Measurements from ENCODE around the gene CNTRL. TPM values are rescaled to one million over a fixed set of nuclear protein-coding genes. Genes with fewer than 3 reads are reported as not detected.

Gene CNTRL
- total and polyA plus RNA-seq, 12 donors: 2.5 to 7.5 (median 4.2) TPM

DNA sequence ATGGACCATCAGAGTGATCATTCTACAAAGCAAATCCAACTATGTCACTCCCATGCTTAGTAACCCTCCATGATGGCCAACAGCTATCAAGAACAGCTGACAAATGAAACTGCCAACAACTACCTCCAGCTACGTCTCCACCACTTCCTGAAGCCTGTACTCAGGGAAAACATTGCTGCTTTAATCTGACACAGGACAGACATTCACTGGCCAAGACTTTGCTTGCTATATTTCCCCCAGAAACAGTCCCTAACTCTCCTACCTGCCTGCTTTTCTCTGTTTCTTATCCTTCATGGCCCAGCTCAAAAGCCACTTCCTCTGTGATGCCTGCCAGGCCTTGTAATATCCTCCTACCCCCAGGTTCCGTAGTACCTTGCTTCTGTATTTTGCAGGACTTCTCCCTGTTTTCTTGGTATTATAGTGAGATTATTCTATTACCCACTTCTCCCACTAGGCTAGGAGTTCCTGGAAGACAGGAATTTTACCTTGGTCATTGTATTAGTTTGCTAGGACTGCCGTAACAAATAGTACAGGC lies 141.6 kb downstream of the CNTRL start:
- intact Hi-C loops (cut with DNase I): loop anchor here in 2 of 10 donors (5.0 to 10.0 kb wide), 2 partner anchors 96 to 98 kb away; no protein-coding TSS in a partner anchor

DNA sequence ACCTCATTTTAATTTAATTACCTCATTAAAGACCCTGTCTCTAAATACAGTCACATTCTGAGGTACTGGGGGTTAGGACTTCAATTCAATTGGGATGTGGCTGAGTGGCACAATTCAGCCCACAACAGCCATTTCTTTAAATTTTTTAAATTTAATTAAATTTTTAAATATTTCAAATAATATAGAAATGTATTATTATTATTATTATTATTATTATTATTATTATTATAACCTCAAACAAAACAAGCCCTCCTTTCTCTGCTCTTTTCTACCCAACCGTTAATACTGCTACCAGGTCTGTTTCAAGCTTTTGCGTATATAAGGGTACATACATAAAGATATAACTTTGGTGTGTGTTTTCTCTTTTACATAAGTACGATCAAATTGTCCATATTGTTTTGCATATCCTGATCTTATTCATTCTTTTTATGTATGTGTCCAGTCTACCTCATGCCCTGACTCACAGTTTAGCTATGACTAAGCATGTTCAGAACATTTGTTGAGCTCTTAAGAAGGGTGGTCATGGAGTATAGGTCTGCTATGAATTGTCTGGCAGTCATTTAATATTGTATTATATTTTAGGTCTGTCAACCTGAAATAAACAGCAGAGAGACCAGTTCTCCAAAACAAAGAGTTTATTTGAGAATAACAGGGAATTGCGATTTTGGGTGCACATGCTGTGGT lies 143.0 kb downstream of the CNTRL start:
- Histone ChIP-seq H3K27me3 (no peaks in the 10 kb centered on the region), H3K4me1 (peaks cover 0 to 34% (median 4%) of the 10 kb centered on the region in 9 donors), H3K36me3 (no peaks in the 10 kb centered on the region), H3K4me3 (no peak overlapping the region), H3K9me3 (no peaks in the 10 kb centered on the region), H3K27ac (no peak overlapping the region)
- ATAC-seq (no peak), DNase-seq (no peak)
- WGBS, 2 donors: 95 to 96% methylated on average over 4 of the region's 4 CpGs
- TF ChIP-seq, protein P1, sequence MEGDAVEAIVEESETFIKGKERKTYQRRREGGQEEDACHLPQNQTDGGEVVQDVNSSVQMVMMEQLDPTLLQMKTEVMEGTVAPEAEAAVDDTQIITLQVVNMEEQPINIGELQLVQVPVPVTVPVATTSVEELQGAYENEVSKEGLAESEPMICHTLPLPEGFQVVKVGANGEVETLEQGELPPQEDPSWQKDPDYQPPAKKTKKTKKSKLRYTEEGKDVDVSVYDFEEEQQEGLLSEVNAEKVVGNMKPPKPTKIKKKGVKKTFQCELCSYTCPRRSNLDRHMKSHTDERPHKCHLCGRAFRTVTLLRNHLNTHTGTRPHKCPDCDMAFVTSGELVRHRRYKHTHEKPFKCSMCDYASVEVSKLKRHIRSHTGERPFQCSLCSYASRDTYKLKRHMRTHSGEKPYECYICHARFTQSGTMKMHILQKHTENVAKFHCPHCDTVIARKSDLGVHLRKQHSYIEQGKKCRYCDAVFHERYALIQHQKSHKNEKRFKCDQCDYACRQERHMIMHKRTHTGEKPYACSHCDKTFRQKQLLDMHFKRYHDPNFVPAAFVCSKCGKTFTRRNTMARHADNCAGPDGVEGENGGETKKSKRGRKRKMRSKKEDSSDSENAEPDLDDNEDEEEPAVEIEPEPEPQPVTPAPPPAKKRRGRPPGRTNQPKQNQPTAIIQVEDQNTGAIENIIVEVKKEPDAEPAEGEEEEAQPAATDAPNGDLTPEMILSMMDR (IDR thresholded peaks at IDR 0.05): no peak
- intact Hi-C loops (cut with DNase I): loop anchor here in 2 of 10 donors (5.0 to 10.0 kb wide), 2 partner anchors 95 to 97 kb away; no protein-coding TSS in a partner anchor

More for the DNA sequence above, 141.6 kb downstream of the CNTRL start:
- H3K4me1 ChIP-seq: peaks cover 0 to 24% (median 6%) of the 10 kb centered on the region in 9 donors
- no peak overlapping the region for H3K27ac ChIP-seq
- ATAC-seq: no peak
- DNase-seq: no peak
- H3K4me3 ChIP-seq: no peak overlapping the region
- TF ChIP-seq, protein P1 (IDR thresholded peaks at IDR 0.05): no peak
- no peaks in the 10 kb centered on the region for H3K27me3 ChIP-seq
- WGBS, 2 donors: 75 to 87% methylated on average over 3 of the region's 3 CpGs
- no peaks in the 10 kb centered on the region for H3K36me3 ChIP-seq
- no peaks in the 10 kb centered on the region for H3K9me3 ChIP-seq

DNA sequence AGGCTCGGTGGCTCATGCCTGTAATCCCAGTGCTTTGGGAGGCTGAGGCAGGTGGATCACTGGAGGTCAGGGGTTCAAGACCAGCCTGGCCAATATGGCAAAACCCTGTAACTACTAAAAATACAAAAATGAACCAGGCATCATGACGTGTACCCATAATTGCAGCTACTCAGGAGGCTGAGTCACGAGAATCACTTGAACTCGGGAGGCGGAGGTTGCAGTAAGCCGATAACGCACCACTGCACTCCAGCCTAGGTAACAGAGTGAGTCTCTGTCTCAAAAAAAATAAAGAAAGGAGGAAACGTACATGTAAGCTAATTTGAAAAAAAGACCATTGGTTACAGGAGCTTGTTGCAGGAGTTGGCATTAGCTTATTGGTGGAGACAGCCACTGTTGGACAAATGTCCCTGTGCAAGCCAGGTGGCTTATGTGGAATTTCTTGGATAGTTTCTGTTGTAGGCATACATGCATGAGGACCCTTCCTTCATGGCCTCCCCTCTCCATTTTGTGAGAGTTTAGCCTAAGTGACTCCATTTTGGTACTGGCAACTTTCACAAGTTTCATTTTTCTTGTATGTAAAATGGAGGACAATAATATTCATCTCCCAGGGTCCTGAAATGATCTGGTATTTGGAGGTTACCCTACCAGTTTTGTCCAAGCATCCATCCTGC lies 143.7 kb downstream of the CNTRL start:
- no peaks in the 10 kb centered on the region for H3K36me3 ChIP-seq
- no peak overlapping the region for H3K4me3 ChIP-seq
- peaks cover 0 to 29% (median 0%) of the 10 kb centered on the region in 9 donors for H3K4me1 ChIP-seq
- intact Hi-C loops (cut with DNase I): loop anchor here in 2 of 10 donors (5.0 to 10.0 kb wide), 2 partner anchors 94 to 96 kb away; no protein-coding TSS in a partner anchor
- DNase-seq: no peak
- ATAC-seq: no peak
- no peaks in the 10 kb centered on the region for H3K27me3 ChIP-seq
- no peak overlapping the region for H3K27ac ChIP-seq
- no peaks in the 10 kb centered on the region for H3K9me3 ChIP-seq
- TF ChIP-seq, protein P1 (IDR thresholded peaks at IDR 0.05): no peak
- 96 to 97% methylated on average over 8 of the region's 8 CpGs for WGBS, 2 donors

DNA sequence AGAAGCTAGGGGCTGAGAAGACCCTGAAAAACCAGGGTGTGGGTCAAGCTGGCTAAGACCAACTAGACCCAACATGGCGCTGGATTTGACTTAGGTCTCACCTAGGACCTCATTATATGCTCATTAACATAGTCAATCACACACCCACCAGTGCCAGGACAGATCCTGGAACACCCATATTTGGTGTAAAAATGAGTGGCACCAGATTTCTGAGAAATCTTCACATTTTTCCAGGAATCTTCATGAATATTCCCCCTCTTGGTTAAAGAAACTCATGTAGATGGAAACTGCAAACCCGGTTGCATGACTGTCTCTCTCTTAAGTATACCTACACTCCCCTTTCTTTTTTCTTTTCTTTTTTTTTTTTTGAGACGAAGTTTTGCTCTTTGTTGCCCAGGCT lies 144.8 kb downstream of the CNTRL start:
- WGBS, 2 donors: 95% methylated on average over 3 of the region's 3 CpGs
- Histone ChIP-seq H3K27me3 (no peaks in the 10 kb centered on the region), H3K4me3 (no peak overlapping the region), H3K9me3 (no peaks in the 10 kb centered on the region), H3K27ac (no peak overlapping the region), H3K4me1 (peaks cover 0 to 29% (median 0%) of the 10 kb centered on the region in 9 donors), H3K36me3 (no peaks in the 10 kb centered on the region)
- ATAC-seq (no peak), DNase-seq (no peak)
- intact Hi-C loops (cut with DNase I): loop anchor here in 2 of 10 donors (5.0 to 10.0 kb wide), 2 partner anchors 93 to 95 kb away; no protein-coding TSS in a partner anchor
- TF ChIP-seq, protein P1 (IDR thresholded peaks at IDR 0.05): no peak

Data from heart right ventricle (tissue), 16 donors.